Gastrocnemius medialis (tissue), 4 donors: ENCODE measurements around the gene LMO1. TPM values are rescaled to one million over a fixed set of nuclear protein-coding genes. Genes with fewer than 3 reads are reported as not detected.

Source experiments
- ATAC-seq, 2 donors: fragments of 150-250 bp; one replicate each; pipeline ENCODE4 v1.9.1; 2016
- DNase-seq, 2 donors: peaks; one replicate each; pipeline ENCODE4 v3.0.0-alpha.2; 2019
- H3K27ac ChIP-seq, 4 donors: fragments of 200-600 bp; sonication (generic); 1 replicate in 1 of 4; 2 replicates in 3 of 4; pipeline ENCODE4 v1.5.1; 2016 to 2018; ENCODE audit warnings: mild to moderate bottlenecking in 2 of 4, moderate library complexity in 1 of 4
- H3K27me3 ChIP-seq, 3 donors: fragments of 200-600 bp; sonication (generic) in 2 of 3; 1 replicate in 1 of 3; 2 replicates in 2 of 3; pipeline versions ENCODE4 v1.5.1 to v1.6.0; 2016 to 2019; ENCODE audit warnings: mild to moderate bottlenecking in 1 of 3, moderate library complexity in 1 of 3
- H3K36me3 ChIP-seq, 2 donors: fragments of 200-600 bp; sonication (generic) in 1 of 2; one replicate each; pipeline ENCODE4 v1.5.1; 2017 to 2018
- H3K4me1 ChIP-seq, 2 donors: fragments of 200-600 bp; sonication (generic) in 1 of 2; one replicate each; pipeline ENCODE4 v1.5.1; 2016 to 2017; ENCODE audit warnings: mild to moderate bottlenecking in 2 of 2
- H3K4me3 ChIP-seq, 4 donors: fragments of 200-600 bp; sonication (generic) in 3 of 4; 1 replicate in 1 of 4; 2 replicates in 3 of 4; pipeline ENCODE4 v1.5.1; 2016 to 2019; ENCODE audit warnings: mild to moderate bottlenecking in 2 of 4
- H3K9me3 ChIP-seq, 3 donors: fragments of 200-600 bp; sonication (generic) in 2 of 3; 1 replicate in 1 of 3; 2 replicates in 2 of 3; pipeline ENCODE4 v1.5.1; 2016 to 2019
- POLR2A ChIP-seq, 2 donors: fragments of 450-650 bp; IDR thresholded peaks; one replicate each; pipeline ENCODE4 v1.6.1; 2017; ENCODE audit warnings: antibody characterized with exemption in 2 of 2, mild to moderate bottlenecking in 2 of 2, moderate library complexity in 2 of 2
- in situ Hi-C, 4 donors: fragments of 200-750 bp; cut with MboI; loops; one replicate each; pipeline versions ENCODE4 v1.15.0 to v1.8.0; 2017; ENCODE audit warnings: low sequenced_read_pairs in 4 of 4
- intact Hi-C: fragments of 100-400 bp; cut with DNase I; formaldehyde crosslinking; loops from one replicate; pipeline ENCODE4 v1.15.1; 2023; ENCODE audit warnings: low total_unique reads
- total RNA-seq, 4 donors: library from RNA; depleted of rRNA; stranded (reverse); fragments of >200 nt; gene quantifications; one replicate each; pipeline versions ENCODE4 v1.1.0 to v1.2.3, GENCODE V29; 2016
- TF ChIP-seq, protein P1 (sequence below), 5 experiments: fragments of 450-650 bp in 3 of 5; fragments of 200-600 bp in 2 of 5; sonication (generic) in 2 of 5; IDR thresholded peaks in 4 of 5; conservative IDR thresholded peaks in 1 of 5; 1 replicate in 4 of 5; 2 replicates in 1 of 5; pipeline ENCODE4 v1.5.1; 2016 to 2019; ENCODE audit warnings: antibody characterized with exemption in 5 of 5, mild to moderate bottlenecking in 3 of 5, moderate library complexity in 3 of 5

Gene LMO1
- total RNA-seq, 4 donors from 2014 or later, result 2.2 to 7.0 (median 2.5) TPM

DNA sequence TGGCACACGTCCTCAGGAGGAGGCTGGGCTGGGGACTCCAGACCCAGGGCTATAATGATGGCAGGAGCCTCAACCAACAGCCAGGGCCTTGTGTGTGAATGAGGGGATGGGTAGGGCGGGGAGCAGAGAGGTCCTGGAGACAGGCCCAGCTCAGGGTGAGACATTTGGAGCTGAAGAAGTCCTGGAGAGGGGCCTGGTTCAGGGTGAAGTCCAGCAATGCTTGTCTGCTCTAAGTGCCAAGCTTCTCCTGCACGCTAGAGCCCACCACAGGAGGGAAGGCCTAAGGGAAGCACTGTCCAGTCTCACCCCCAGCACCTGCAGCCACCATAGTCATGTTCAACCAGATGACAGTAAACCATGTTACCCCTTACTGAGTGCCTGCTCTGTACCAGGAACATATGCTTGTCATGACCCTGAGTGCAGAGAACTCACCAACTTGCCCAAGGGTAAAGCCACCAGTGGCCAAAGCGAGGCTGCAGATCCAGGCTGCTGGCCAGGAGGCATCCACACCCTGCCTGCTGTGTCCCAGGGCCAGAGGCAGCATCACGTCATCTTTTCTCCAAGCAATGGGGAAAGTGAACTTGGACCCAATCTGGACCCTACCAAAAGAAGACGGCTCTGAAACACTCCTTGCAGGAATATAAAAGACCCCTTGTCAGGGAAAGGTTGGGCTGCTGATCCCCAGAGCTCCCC lies 24.0 kb downstream of the LMO1 start:
- in situ Hi-C loops (loop anchor here in 1 of 4 donors (25.0 kb wide), 1 partner anchor 723 kb away; the partner anchor contains the start of gene TMEM9B), intact Hi-C loops (no loop called here)
- TF ChIP-seq, protein P1, sequence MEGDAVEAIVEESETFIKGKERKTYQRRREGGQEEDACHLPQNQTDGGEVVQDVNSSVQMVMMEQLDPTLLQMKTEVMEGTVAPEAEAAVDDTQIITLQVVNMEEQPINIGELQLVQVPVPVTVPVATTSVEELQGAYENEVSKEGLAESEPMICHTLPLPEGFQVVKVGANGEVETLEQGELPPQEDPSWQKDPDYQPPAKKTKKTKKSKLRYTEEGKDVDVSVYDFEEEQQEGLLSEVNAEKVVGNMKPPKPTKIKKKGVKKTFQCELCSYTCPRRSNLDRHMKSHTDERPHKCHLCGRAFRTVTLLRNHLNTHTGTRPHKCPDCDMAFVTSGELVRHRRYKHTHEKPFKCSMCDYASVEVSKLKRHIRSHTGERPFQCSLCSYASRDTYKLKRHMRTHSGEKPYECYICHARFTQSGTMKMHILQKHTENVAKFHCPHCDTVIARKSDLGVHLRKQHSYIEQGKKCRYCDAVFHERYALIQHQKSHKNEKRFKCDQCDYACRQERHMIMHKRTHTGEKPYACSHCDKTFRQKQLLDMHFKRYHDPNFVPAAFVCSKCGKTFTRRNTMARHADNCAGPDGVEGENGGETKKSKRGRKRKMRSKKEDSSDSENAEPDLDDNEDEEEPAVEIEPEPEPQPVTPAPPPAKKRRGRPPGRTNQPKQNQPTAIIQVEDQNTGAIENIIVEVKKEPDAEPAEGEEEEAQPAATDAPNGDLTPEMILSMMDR (IDR thresholded peaks at IDR 0.05 in 4 of 5, conservative IDR thresholded peaks at IDR 0.05 in 1 of 5), result no peak
- TF ChIP-seq POLR2A (IDR thresholded peaks at IDR 0.05), result no peak

DNA sequence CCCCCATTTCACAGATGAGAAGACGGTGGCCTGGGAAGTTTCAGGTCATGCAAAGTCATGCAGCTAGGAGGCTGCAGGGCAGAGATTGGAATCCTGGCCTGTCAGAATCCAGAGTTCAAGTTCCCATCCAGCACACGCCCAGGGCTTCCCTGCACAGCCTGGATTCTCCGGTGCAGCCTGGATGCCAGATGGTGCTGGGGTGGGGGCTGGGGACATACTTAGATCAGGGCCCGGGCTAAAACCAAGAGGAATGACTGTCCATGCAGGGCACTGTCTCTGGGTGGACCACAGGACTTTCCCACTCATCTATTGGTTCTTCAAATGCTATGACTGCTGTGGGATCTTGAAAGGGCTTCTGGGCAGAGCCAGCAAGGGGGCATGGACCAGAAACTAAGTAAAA lies 24.6 kb downstream of the LMO1 start:
- no peak for ATAC-seq
- in situ Hi-C loops, result loop anchor here in 1 of 4 donors (25.0 kb wide), 1 partner anchor 723 kb away; the partner anchor contains the start of gene TMEM9B
- Histone ChIP-seq H3K4me1 (peaks cover 0 to 6% of the 10 kb centered on the region in 2 donors), H3K27me3 (no peaks in the 10 kb centered on the region), H3K9me3 (no peaks in the 10 kb centered on the region), H3K27ac (no peak overlapping the region), H3K4me3 (no peak overlapping the region), H3K36me3 (no peaks in the 10 kb centered on the region)
- no peak for TF ChIP-seq POLR2A (IDR thresholded peaks at IDR 0.05)
- TF ChIP-seq, protein P1 (IDR thresholded peaks at IDR 0.05 in 4 of 5, conservative IDR thresholded peaks at IDR 0.05 in 1 of 5), result no peak
- intact Hi-C loops, result no loop called here
- no peak for DNase-seq

More for the DNA sequence above, 24.0 kb downstream of the LMO1 start:
- no peaks in the 10 kb centered on the region for H3K9me3 ChIP-seq
- no peaks in the 10 kb centered on the region for H3K36me3 ChIP-seq
- no peaks in the 10 kb centered on the region for H3K27me3 ChIP-seq
- DNase-seq, result no peak
- no peak for ATAC-seq
- no peak overlapping the region for H3K27ac ChIP-seq
- no peak overlapping the region for H3K4me3 ChIP-seq
- H3K4me1 ChIP-seq, result peaks cover 0 to under 1% of the 10 kb centered on the region in 2 donors

DNA sequence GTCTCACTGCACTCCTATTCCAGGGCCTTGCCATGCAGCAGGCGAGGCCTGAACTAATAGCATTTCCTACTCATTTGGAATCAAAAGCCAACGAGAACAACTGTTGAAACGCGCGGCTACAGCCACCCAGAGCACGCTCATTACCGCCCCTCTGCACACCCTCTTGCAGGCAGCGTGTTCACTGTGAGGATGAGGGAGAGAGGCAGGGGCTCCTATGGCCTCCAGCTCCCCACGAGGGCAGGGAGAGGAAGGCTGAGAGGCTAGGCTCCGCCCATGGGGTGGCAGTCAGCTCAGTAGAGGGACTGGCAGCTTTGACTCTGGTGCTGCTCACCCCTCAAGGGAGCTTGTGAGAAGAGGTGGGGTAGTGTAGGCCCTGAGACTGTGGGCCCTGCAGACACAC lies 26.2 kb downstream of the LMO1 start:
- in situ Hi-C loops (loop anchor here in 1 of 4 donors (25.0 kb wide), 1 partner anchor 725 kb away; the partner anchor contains the start of gene TMEM9B), intact Hi-C loops (no loop called here)
- Histone ChIP-seq H3K27me3 (no peaks in the 10 kb centered on the region), H3K4me3 (no peak overlapping the region), H3K9me3 (no peaks in the 10 kb centered on the region), H3K4me1 (peaks cover 5 to 8% of the 10 kb centered on the region in 2 donors), H3K27ac (no peak overlapping the region), H3K36me3 (no peaks in the 10 kb centered on the region)
- no peak for TF ChIP-seq POLR2A (IDR thresholded peaks at IDR 0.05)
- TF ChIP-seq, protein P1 (IDR thresholded peaks at IDR 0.05 in 4 of 5, conservative IDR thresholded peaks at IDR 0.05 in 1 of 5), result no peak
- ATAC-seq (no peak), DNase-seq (no peak)

DNA sequence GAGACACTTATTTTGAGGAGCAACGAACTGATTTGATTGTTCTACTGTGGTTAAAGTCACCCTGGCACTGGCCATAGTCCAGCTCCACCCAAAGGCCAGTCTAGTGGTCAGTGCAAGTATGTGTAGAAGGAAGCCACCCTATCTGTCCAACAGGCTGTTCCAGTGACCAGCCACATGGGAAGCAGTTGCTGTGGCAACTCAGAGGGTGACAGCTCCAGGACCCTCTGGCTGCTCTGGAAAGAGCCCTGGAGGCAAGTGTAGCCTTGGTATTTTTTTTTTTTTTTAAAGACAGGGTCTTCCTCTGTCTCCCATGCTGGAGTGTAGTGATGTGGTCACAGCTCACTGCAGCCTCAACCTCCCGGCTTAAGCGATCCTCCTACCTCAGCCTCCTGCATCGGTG lies 27.8 kb downstream of the LMO1 start:
- H3K36me3 ChIP-seq, result no peaks in the 10 kb centered on the region
- H3K4me1 ChIP-seq, result peaks cover 5 to 8% of the 10 kb centered on the region in 2 donors
- in situ Hi-C loops, result loop anchor here in 1 of 4 donors (25.0 kb wide), 1 partner anchor 726 kb away; the partner anchor contains the start of gene TMEM9B
- intact Hi-C loops, result no loop called here
- H3K4me3 ChIP-seq, result no peak overlapping the region
- H3K27ac ChIP-seq, result no peak overlapping the region
- TF ChIP-seq, protein P1 (IDR thresholded peaks at IDR 0.05 in 4 of 5, conservative IDR thresholded peaks at IDR 0.05 in 1 of 5), result no peak
- TF ChIP-seq POLR2A (IDR thresholded peaks at IDR 0.05), result no peak
- H3K9me3 ChIP-seq, result no peaks in the 10 kb centered on the region
- H3K27me3 ChIP-seq, result no peaks in the 10 kb centered on the region
- DNase-seq, result no peak
- no peak for ATAC-seq
